GM12878 (cell line): Measurements from ENCODE around the gene ARPC1B. TPM values are rescaled to one million over a fixed set of nuclear protein-coding genes. Genes with fewer than 3 reads are reported as not detected.

Source experiments
- ATAC-seq: fragments of 200-7000 bp; cut with Tn5 transposase; 3 replicates; pipeline ENCODE4 v1.9.1; 2020; ENCODE audit warnings: mild to moderate bottlenecking, moderate library complexity
- BruUV-seq: library from RNA; stranded (reverse); fragments of 400-500 nt; replicated peaks from 2 replicates; lab custom pipeline; 2021; lab: Mats Ljungman, UMichigan
- CTCF ChIA-PET: fragments of 300-600 bp; sonication (Branson Sonifier 250); formaldehyde crosslinking; extraction: SDS; loops from one replicate; lab custom pipeline; 2021; ENCODE audit warnings: inconsistent platforms; lab: Yijun Ruan, JAX
- POLR2A ChIA-PET: fragments of 350-600 bp; formaldehyde crosslinking; extraction: SDS; loops from one replicate; lab custom pipeline; 2021; ENCODE audit warnings: inconsistent platforms; lab: Charles Lee
- RAD21 ChIA-PET: fragments of 300-600 bp; sonication (Branson Sonifier 250); formaldehyde crosslinking; loops from one replicate; lab custom pipeline; 2023; ENCODE audit warnings: antibody characterized with exemption; ENCODE audit not compliant: unreplicated experiment; lab: Charles Lee
- SMC1A ChIA-PET: fragments of 300-600 bp; sonication (Branson Sonifier 250); formaldehyde crosslinking; loops from one replicate; lab custom pipeline; 2023; ENCODE audit not compliant: unreplicated experiment, uncharacterized antibody; lab: Charles Lee
- DNase-seq: peaks from one replicate; pipeline ENCODE4 v3.0.0-alpha.2; 2011; ENCODE audit warnings: low read depth, low spot score
- FAIRE-seq: peaks from 3 replicates; lab custom pipeline; 2011; peaks lifted over from hg19 to GRCh38; lab: Jason Lieb, UNC
- H2AFZ ChIP-seq: 2 replicates; pipeline ENCODE4 v1.6.0; 2011; ENCODE audit warnings: low read depth, low read length, control low read depth; ENCODE audit not compliant: control insufficient read depth
- H3K27ac ChIP-seq: 2 replicates; pipeline ENCODE4 v1.5.1; 2011; ENCODE audit warnings: control low read depth; ENCODE audit not compliant: control insufficient read depth, insufficient read depth
- H3K27me3 ChIP-seq, 2 experiments: replicated peaks in 1 of 2; 2 replicates each; pipeline versions ENCODE4 v1.6.0 to v1.6.1; 2011; ENCODE audit warnings: low read length in 1 of 2; ENCODE audit not compliant: control insufficient read depth in 2 of 2, insufficient read depth in 2 of 2
- H3K36me3 ChIP-seq, 2 experiments: 2 replicates each; pipeline ENCODE4 v1.5.1; 2011; ENCODE audit warnings: low read length in 1 of 2; ENCODE audit not compliant: control insufficient read depth in 2 of 2, insufficient read depth in 2 of 2
- H3K4me1 ChIP-seq: 2 replicates; pipeline ENCODE4 v1.6.1; 2011; ENCODE audit warnings: mild to moderate bottlenecking, low read length, moderate library complexity, mixed read lengths; ENCODE audit not compliant: control insufficient read depth, insufficient read depth
- H3K4me2 ChIP-seq: 2 replicates; pipeline ENCODE4 v1.6.0; 2011; ENCODE audit warnings: control low read depth; ENCODE audit not compliant: control insufficient read depth, insufficient read depth
- H3K4me3 ChIP-seq: fragments of 200-600 bp; sonication (generic); 2 replicates; pipeline ENCODE4 v1.5.1; 2016
- H3K79me2 ChIP-seq: 2 replicates; pipeline ENCODE4 v1.6.0; 2011; ENCODE audit warnings: low read length; ENCODE audit not compliant: control insufficient read depth, insufficient read depth
- H3K9ac ChIP-seq: 2 replicates; pipeline ENCODE4 v1.8.0; 2011; ENCODE audit warnings: low read length, control low read depth, mixed read lengths; ENCODE audit not compliant: control insufficient read depth, insufficient read depth
- H3K9me3 ChIP-seq: replicated peaks from 3 replicates; pipeline ENCODE4 v1.5.1; 2011; ENCODE audit warnings: mild to moderate bottlenecking, low read length; ENCODE audit not compliant: control insufficient read depth, insufficient read depth
- H4K20me1 ChIP-seq: 2 replicates; pipeline ENCODE4 v1.6.0; 2011; ENCODE audit not compliant: control insufficient read depth, insufficient read depth
- BCL11A ChIP-seq: IDR thresholded peaks from 2 replicates; pipeline ENCODE4 v1.6.1; 2011; ENCODE audit warnings: low read depth, low read length
- GATAD2B ChIP-seq: fragments of 450-650 bp; conservative IDR thresholded peaks from 2 replicates; pipeline ENCODE4 v1.6.1; 2017; ENCODE audit warnings: low read depth, mild to moderate bottlenecking, moderate library complexity
- HDAC6 ChIP-seq: fragments of 200-600 bp; sonication (generic); IDR thresholded peaks from one replicate; pipeline ENCODE4 v1.8.0; 2017; ENCODE audit warnings: antibody characterized with exemption; ENCODE audit not compliant: unreplicated experiment
- POLR2A ChIP-seq: IDR thresholded peaks from 2 replicates; pipeline ENCODE4 v1.6.1; 2011; ENCODE audit warnings: low read depth, mild to moderate bottlenecking, low read length
- RUNX3 ChIP-seq: IDR thresholded peaks from 2 replicates; pipeline ENCODE4 v1.6.1; 2012; ENCODE audit warnings: low read length, inconsistent platforms
- STAT3 ChIP-seq: IDR thresholded peaks from 2 replicates; pipeline ENCODE4 v1.6.1; 2011; ENCODE audit warnings: low read depth, low read length, improper control_type of control experiment
- TBL1XR1 ChIP-seq: IDR thresholded peaks from 2 replicates; pipeline ENCODE4 v1.6.1; 2012; ENCODE audit warnings: low read depth, low read length, improper control_type of control experiment
- YY1 ChIP-seq: IDR thresholded peaks from 2 replicates; pipeline ENCODE4 v1.6.1; 2011; ENCODE audit warnings: low read depth, mild to moderate bottlenecking, low read length
- WGBS: methylation state at CpG from one replicate; pipeline ENCODE4 v1.1.6; 2016; ENCODE audit warnings: low lambda C conversion rate; ENCODE audit not compliant: insufficient replicate concordance, insufficient coverage; ENCODE audit errors: missing lambda C conversion rate; 5-methylcytosine and 5-hydroxymethylcytosine counted together
- in situ Hi-C: fragments of 300-500 bp; cut with MboI; formaldehyde crosslinking; loops from 9 replicates; pipeline ENCODE4 v1.14.3; 2018; ENCODE audit warnings: mixed read lengths
- intact Hi-C: fragments of 100-400 bp; cut with micrococcal nuclease; formaldehyde crosslinking; loops from one replicate; pipeline ENCODE4 v1.14.2; 2022; ENCODE audit not compliant: unreplicated experiment
- polyA plus RNA-seq, 11 experiments: library from polyadenylated mRNA; depleted of rRNA in 4 of 11; unstranded in 6 of 11; stranded (reverse) in 5 of 11; fragments of >200 nt; fragmentation: Nextera tagmentation in 4 of 11; fragmentation: Illumina TruSeq in 1 of 11; extraction: Ambion mirVana in 4 of 11; extraction: Trizol in 1 of 11; gene quantifications; 1 replicate in 1 of 11; 2 replicates in 10 of 11; pipeline versions ENCODE4 v1.2.1 to v1.2.3, GENCODE V29; 2011 to 2016; ENCODE audit warnings: inconsistent platforms in 2 of 11, missing spikeins in 2 of 11, low read depth in 1 of 11
- total RNA-seq, 4 experiments: library from RNA; depleted of rRNA in 3 of 4; stranded (reverse); fragments of >200 nt in 3 of 4; fragmentation: Illumina TruSeq in 1 of 4; extraction: Trizol in 1 of 4; gene quantifications; 2 replicates each; pipeline versions ENCODE4 v1.2.1 to v1.2.3, GENCODE V29; 2013 to 2021
- TF ChIP-seq, protein P1 (sequence below): IDR thresholded peaks from 2 replicates; pipeline ENCODE4 v1.6.1; 2011; ENCODE audit warnings: borderline replicate concordance, low read depth, mild to moderate bottlenecking, moderate library complexity, low read length; ENCODE audit not compliant: insufficient read depth, poor library complexity, severe bottlenecking
- TF ChIP-seq, protein P2 (sequence below): IDR thresholded peaks from 2 replicates; pipeline ENCODE4 v1.6.1; 2011; ENCODE audit warnings: mild to moderate bottlenecking, low read depth, low read length, moderate library complexity; ENCODE audit not compliant: insufficient replicate concordance

Gene ARPC1B
- total and polyA plus RNA-seq, 10 of the 15 experiments (the other 5 are each of a cell fraction or from before 2014, with no cell fraction given): 14.1 to 762 (median 387) TPM

DNA sequence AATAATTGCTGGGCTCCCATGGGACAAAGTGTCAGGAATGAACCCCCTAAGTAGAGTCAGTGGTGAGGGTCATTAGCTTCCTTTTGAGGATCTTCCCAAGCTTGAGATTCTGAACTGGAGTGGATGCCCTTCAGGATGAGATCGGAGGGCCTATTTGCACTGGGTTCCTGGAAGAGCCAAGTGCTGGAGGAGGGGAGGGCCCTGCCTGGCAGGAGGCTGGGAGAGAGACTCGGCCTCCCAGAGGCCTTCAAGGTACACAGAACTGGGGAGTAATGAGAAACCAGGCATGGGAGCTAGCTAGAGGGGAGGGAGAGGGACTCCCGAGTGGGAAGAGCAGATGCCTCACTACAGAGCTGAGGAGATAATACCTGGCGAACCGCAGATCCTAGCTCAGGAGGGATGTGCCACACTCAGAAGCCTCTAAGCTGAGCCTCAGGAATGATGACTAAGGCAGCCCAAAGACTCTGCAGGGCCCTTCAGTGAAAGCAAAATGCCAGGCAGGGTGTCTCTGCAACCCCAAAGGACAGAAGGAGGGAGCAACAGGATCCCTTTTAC, 24.4 kb downstream of the ARPC1B start:
- Histone ChIP-seq H3K4me3 (no peak overlapping the region), H3K27me3 (no peaks in the 10 kb centered on the region), H3K9ac (no peak overlapping the region), H3K27ac (no peak overlapping the region), H3K9me3 (no peaks in the 10 kb centered on the region), H3K36me3 (peaks cover 43 to 50% of the 10 kb centered on the region in 2 experiments), H3K79me2 (no peaks in the 10 kb centered on the region), H3K4me2 (no peak overlapping the region), H3K4me1 (no peaks in the 10 kb centered on the region), H2AFZ (no peak overlapping the region), H4K20me1 (no peaks in the 10 kb centered on the region)
- ChIA-PET CTCF (interaction anchor here (1.5 to 2.8 kb wide), 2 partner anchors 8 to 33 kb away, joined by 7 to 9 read pairs; no protein-coding TSS in a partner anchor), SMC1A (interaction anchor here (0.7 to 1.2 kb wide), 2 partner anchors 9 to 12 kb away, joined by 3 read pairs; no protein-coding TSS in a partner anchor), RAD21 (no interaction called here), POLR2A (interaction anchor here (1.0 to 1.9 kb wide), 2 partner anchors 8 to 10 kb away, joined by 3 to 5 read pairs; partner anchors contain the start of genes BUD31 and PDAP1)
- WGBS: 75% methylated on average over 5 of the region's 5 CpGs
- DNase-seq (no peak), ATAC-seq (no peak), FAIRE-seq (no peak)
- in situ Hi-C loops: no loop called here
- TF ChIP-seq, protein P1, sequence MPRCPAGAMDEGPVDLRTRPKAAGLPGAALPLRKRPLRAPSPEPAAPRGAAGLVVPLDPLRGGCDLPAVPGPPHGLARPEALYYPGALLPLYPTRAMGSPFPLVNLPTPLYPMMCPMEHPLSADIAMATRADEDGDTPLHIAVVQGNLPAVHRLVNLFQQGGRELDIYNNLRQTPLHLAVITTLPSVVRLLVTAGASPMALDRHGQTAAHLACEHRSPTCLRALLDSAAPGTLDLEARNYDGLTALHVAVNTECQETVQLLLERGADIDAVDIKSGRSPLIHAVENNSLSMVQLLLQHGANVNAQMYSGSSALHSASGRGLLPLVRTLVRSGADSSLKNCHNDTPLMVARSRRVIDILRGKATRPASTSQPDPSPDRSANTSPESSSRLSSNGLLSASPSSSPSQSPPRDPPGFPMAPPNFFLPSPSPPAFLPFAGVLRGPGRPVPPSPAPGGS: peak; percentile 69
- no peak for TF ChIP-seq HDAC6
- no peak for TF ChIP-seq YY1
- peak; percentile 60 for TF ChIP-seq POLR2A
- TF ChIP-seq TBL1XR1: no peak
- TF ChIP-seq, protein P2, sequence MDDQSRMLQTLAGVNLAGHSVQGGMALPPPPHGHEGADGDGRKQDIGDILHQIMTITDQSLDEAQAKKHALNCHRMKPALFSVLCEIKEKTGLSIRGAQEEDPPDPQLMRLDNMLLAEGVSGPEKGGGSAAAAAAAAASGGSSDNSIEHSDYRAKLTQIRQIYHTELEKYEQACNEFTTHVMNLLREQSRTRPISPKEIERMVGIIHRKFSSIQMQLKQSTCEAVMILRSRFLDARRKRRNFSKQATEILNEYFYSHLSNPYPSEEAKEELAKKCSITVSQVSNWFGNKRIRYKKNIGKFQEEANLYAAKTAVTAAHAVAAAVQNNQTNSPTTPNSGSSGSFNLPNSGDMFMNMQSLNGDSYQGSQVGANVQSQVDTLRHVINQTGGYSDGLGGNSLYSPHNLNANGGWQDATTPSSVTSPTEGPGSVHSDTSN: no peak
- TF ChIP-seq RUNX3: no peak
- no peak for TF ChIP-seq GATAD2B
- no peak for TF ChIP-seq STAT3
- TF ChIP-seq BCL11A: no peak
- no TSS peak for BruUV-seq
- intact Hi-C loops: no loop called here
